Fibroblast of lung (primary cell): ENCODE data around the gene OPA1. TPM values are rescaled to one million over a fixed set of nuclear protein-coding genes. Genes with fewer than 3 reads are reported as not detected.

Experiments used
- DNase-seq, 2 donors: peaks; one replicate each; pipeline versions ENCODE4 v3.0.0 to v3.0.0-alpha.2; 2010; ENCODE audit warnings: low read depth in 2 of 2
- H2AFZ ChIP-seq: 2 replicates; pipeline ENCODE4 v1.5.1; 2012; ENCODE audit warnings: low read length, control low read depth, inconsistent platforms
- H3K27ac ChIP-seq: 2 replicates; pipeline ENCODE4 v1.5.1; 2011; ENCODE audit warnings: low read length, control low read depth; ENCODE audit not compliant: insufficient read depth
- H3K27me3 ChIP-seq: 2 replicates; pipeline ENCODE4 v1.5.1; 2011; ENCODE audit warnings: mild to moderate bottlenecking, low read length; ENCODE audit not compliant: control insufficient read depth, insufficient read depth
- H3K36me3 ChIP-seq: 2 replicates; pipeline ENCODE4 v1.5.1; 2011; ENCODE audit warnings: low read length; ENCODE audit not compliant: control insufficient read depth, insufficient read depth
- H3K4me1 ChIP-seq: 2 replicates; pipeline ENCODE4 v1.5.1; 2011; ENCODE audit warnings: low read length; ENCODE audit not compliant: control insufficient read depth, insufficient read depth; ENCODE audit errors: extremely low read depth
- H3K4me2 ChIP-seq: 2 replicates; pipeline ENCODE4 v1.5.1; 2011; ENCODE audit warnings: low read length, control low read depth; ENCODE audit not compliant: insufficient read depth; ENCODE audit errors: extremely low read depth
- H3K4me3 ChIP-seq, 4 experiments: fragments of 200-600 bp in 1 of 4; sonication (generic) in 1 of 4; replicated peaks in 1 of 4; 2 replicates each; pipeline ENCODE4 v1.5.1; 2011 to 2016; ENCODE audit warnings: low read length in 4 of 4, low read depth in 3 of 4, mild to moderate bottlenecking in 3 of 4, control low read depth in 2 of 4, inconsistent platforms in 1 of 4, mixed read lengths in 1 of 4; ENCODE audit not compliant: insufficient read depth in 1 of 4; ENCODE audit errors: control extremely low read depth in 1 of 4
- H3K79me2 ChIP-seq: 2 replicates; pipeline ENCODE4 v1.5.1; 2012; ENCODE audit warnings: mild to moderate bottlenecking, low read length, inconsistent platforms; ENCODE audit not compliant: control insufficient read depth, insufficient read depth
- H3K9ac ChIP-seq: 2 replicates; pipeline ENCODE4 v1.5.1; 2011; ENCODE audit warnings: mild to moderate bottlenecking, low read length, control low read depth; ENCODE audit not compliant: insufficient read depth
- H3K9me3 ChIP-seq: 2 replicates; pipeline ENCODE4 v1.5.1; 2012; ENCODE audit warnings: low read depth, low read length; ENCODE audit not compliant: control insufficient read depth, insufficient read depth
- H4K20me1 ChIP-seq: 2 replicates; pipeline ENCODE4 v1.5.1; 2011; ENCODE audit warnings: low read length; ENCODE audit not compliant: control insufficient read depth, insufficient read depth; ENCODE audit errors: extremely low read depth
- CTCF ChIP-seq, 2 donors: IDR thresholded peaks in 1 of 2; conservative IDR thresholded peaks in 1 of 2; 1 replicate in 1 of 2; 2 replicates in 1 of 2; pipeline ENCODE4 v1.5.1; 2011 to 2012; ENCODE audit warnings: low read length in 2 of 2, control low read depth in 1 of 2, inconsistent platforms in 1 of 2, low read depth in 1 of 2, mild to moderate bottlenecking in 1 of 2
- EZH2 ChIP-seq: IDR thresholded peaks from 2 replicates; pipeline ENCODE4 v1.5.1; 2012; ENCODE audit warnings: low read length, control low read depth, mild to moderate bottlenecking; ENCODE audit errors: missing control alignments
- polyA plus RNA-seq, 2 donors: library from polyadenylated mRNA; depleted of rRNA in 1 of 2; stranded (reverse) in 1 of 2; unstranded in 1 of 2; fragments of >200 nt; gene quantifications; 2 replicates each; pipeline ENCODE4 v1.2.1, GENCODE V29; 2011 to 2012; ENCODE audit warnings: missing spikeins in 1 of 2
- total RNA-seq: library from RNA; depleted of rRNA; stranded (reverse); fragments of >200 nt; gene quantifications from 2 replicates; pipeline ENCODE4 v1.2.1, GENCODE V29; 2014

OPA1 gene
- total and polyA plus RNA-seq, 2 donors (not counting 1 experiment from before 2014, with no cell fraction given), result 40.6 to 63.9 TPM

- no peak overlapping the region for H3K4me2 ChIP-seq
- no peaks in the 10 kb centered on the region for H3K27me3 ChIP-seq
- H3K36me3 ChIP-seq, result peaks cover 5% of the 10 kb centered on the region
- H4K20me1 ChIP-seq, result no peaks in the 10 kb centered on the region
- no peak overlapping the region for H3K9ac ChIP-seq
- no peaks in the 10 kb centered on the region for H3K4me1 ChIP-seq
- no peak overlapping the region for H3K4me3 ChIP-seq
- DNase-seq, result peak in 1 of 2 donors; percentile 6
- no peak overlapping the region for H2AFZ ChIP-seq
- H3K9me3 ChIP-seq, result no peaks in the 10 kb centered on the region
- H3K27ac ChIP-seq, result no peak overlapping the region
- TF ChIP-seq CTCF (conservative IDR thresholded peaks at IDR 0.05 in 1 of 2, IDR thresholded peaks at IDR 0.05 in 1 of 2; ENCODE audit: low read depth in 1 of 2, low read length in 2 of 2) (no peak), EZH2 (no peak)
- H3K79me2 ChIP-seq, result no peaks in the 10 kb centered on the region
Measured at GRCh38 chr3:193656445-193656844, 63.4 kb downstream of the OPA1 start.

GRCh38 chr3:193656878-193657282 lies 63.9 kb downstream of the OPA1 start:
- Histone ChIP-seq H3K4me3 (no peak overlapping the region), H3K27me3 (no peaks in the 10 kb centered on the region), H4K20me1 (no peaks in the 10 kb centered on the region), H3K9me3 (no peaks in the 10 kb centered on the region), H3K27ac (no peak overlapping the region), H3K9ac (no peak overlapping the region), H3K4me1 (no peaks in the 10 kb centered on the region), H3K79me2 (no peaks in the 10 kb centered on the region), H2AFZ (no peak overlapping the region), H3K4me2 (no peak overlapping the region), H3K36me3 (peaks cover 5% of the 10 kb centered on the region)
- TF ChIP-seq CTCF (conservative IDR thresholded peaks at IDR 0.05 in 1 of 2, IDR thresholded peaks at IDR 0.05 in 1 of 2; ENCODE audit: low read depth in 1 of 2, low read length in 2 of 2), result no peak
- no peak for TF ChIP-seq EZH2
- no peak for DNase-seq

- H3K4me2 ChIP-seq, result no peak overlapping the region
- H3K9ac ChIP-seq, result no peak overlapping the region
- H3K4me1 ChIP-seq, result no peaks in the 10 kb centered on the region
- no peak for DNase-seq
- no peak overlapping the region for H2AFZ ChIP-seq
- TF ChIP-seq CTCF (conservative IDR thresholded peaks at IDR 0.05 in 1 of 2, IDR thresholded peaks at IDR 0.05 in 1 of 2; ENCODE audit: low read depth in 1 of 2, low read length in 2 of 2) (no peak), EZH2 (no peak)
- H3K27me3 ChIP-seq, result no peaks in the 10 kb centered on the region
- no peaks in the 10 kb centered on the region for H3K79me2 ChIP-seq
- H3K36me3 ChIP-seq, result peaks cover 5% of the 10 kb centered on the region
- no peaks in the 10 kb centered on the region for H4K20me1 ChIP-seq
- no peak overlapping the region for H3K4me3 ChIP-seq
- no peak overlapping the region for H3K27ac ChIP-seq
- H3K9me3 ChIP-seq, result no peaks in the 10 kb centered on the region
Measured at GRCh38 chr3:193660171-193660570, 67.2 kb downstream of the OPA1 start.
